ENCODE results near the gene FRG2. TPM values are rescaled to one million over a fixed set of nuclear protein-coding genes. Genes with fewer than 3 reads are reported as not detected.

FRG2 gene
- polyA plus RNA-seq, 2 of the 4 experiments (the other 2 are of a cell fraction), result not detected

GRCh38 chr4:190018201-190018920 is 8.7 kb downstream of the FRG2 start:
- no peak for FAIRE-seq
- H3K27ac ChIP-seq, result no peak overlapping the region
- DNase-seq (ENCODE audit: low read depth in 1 of 2, low spot score in 1 of 2), result no peak
- TF ChIP-seq NFE2L2 (conservative IDR thresholded peaks at IDR 0.05; ENCODE audit: low read length), result no peak
- H3K4me2 ChIP-seq, result no peak overlapping the region
- ATAC-seq, result no peak
- ChIA-PET CTCF (no interaction called here), POLR2A (no interaction called here)
- 71% methylated on average over 25 of the region's 38 CpGs for WGBS (ENCODE audit: missing lambda C conversion rate)
- H3K4me1 ChIP-seq, result no peaks in the 10 kb centered on the region
- no peaks in the 10 kb centered on the region for H3K9me3 ChIP-seq
- H3K4me3 ChIP-seq, result no peak overlapping the region

GRCh38 chr4:190017357-190018200 is 9.5 kb downstream of the FRG2 start:
- ATAC-seq (no peak), FAIRE-seq (no peak), DNase-seq (ENCODE audit: low read depth in 1 of 2, low spot score in 1 of 2) (no peak)
- Histone ChIP-seq H3K9me3 (no peaks in the 10 kb centered on the region), H3K4me2 (no peak overlapping the region), H3K4me1 (no peaks in the 10 kb centered on the region), H3K27ac (no peak overlapping the region), H3K4me3 (no peak overlapping the region)
- ChIA-PET POLR2A (no interaction called here), CTCF (no interaction called here)
- WGBS (ENCODE audit: missing lambda C conversion rate), result 87% methylated on average over 28 of the region's 62 CpGs
- no peak for TF ChIP-seq CBX2 (IDR thresholded peaks at IDR 0.05; ENCODE audit: borderline replicate concordance, low read depth)
- TF ChIP-seq ZNF302 (CRISPR knock-in tag; IDR thresholded peaks at IDR 0.05), result no peak
- TF ChIP-seq ESRRA (IDR thresholded peaks at IDR 0.05; ENCODE audit: borderline replicate concordance, low read length), result no peak
- no peak for TF ChIP-seq FOSB (CRISPR knock-in tag; IDR thresholded peaks at IDR 0.05)
- no peak for TF ChIP-seq POLR2A (IDR thresholded peaks at IDR 0.05; ENCODE audit: low read length)
- no peak for TF ChIP-seq HEYL (CRISPR knock-in tag; IDR thresholded peaks at IDR 0.05)
- no peak for TF ChIP-seq PBX3 (IDR thresholded peaks at IDR 0.05)
- TF ChIP-seq ATOH8 (CRISPR knock-in tag; IDR thresholded peaks at IDR 0.05; ENCODE audit: low read depth), result no peak
- TF ChIP-seq HOXB13 (CRISPR knock-in tag; IDR thresholded peaks at IDR 0.05; ENCODE audit: low read depth), result no peak
- TF ChIP-seq FOXS1 (CRISPR knock-in tag; IDR thresholded peaks at IDR 0.05), result no peak
- TF ChIP-seq HOXB5 (CRISPR knock-in tag; IDR thresholded peaks at IDR 0.05), result no peak
- no peak for TF ChIP-seq HOXA7 (CRISPR knock-in tag; IDR thresholded peaks at IDR 0.05)
- TF ChIP-seq MAZ (IDR thresholded peaks at IDR 0.05; ENCODE audit: borderline replicate concordance, low read depth, low read length), result no peak
- TF ChIP-seq SMC3 (IDR thresholded peaks at IDR 0.05), result no peak

- no peak overlapping the region for H3K4me3 ChIP-seq
- CTCF ChIA-PET, result no interaction called here
- no peak for DNase-seq (ENCODE audit: low read depth in 1 of 2, low spot score in 1 of 2)
- no peak for TF ChIP-seq JUN (IDR thresholded peaks at IDR 0.05)
- no peak for TF ChIP-seq ATOH8 (CRISPR knock-in tag; IDR thresholded peaks at IDR 0.05; ENCODE audit: low read depth)
- TF ChIP-seq CHD2 (IDR thresholded peaks at IDR 0.05; ENCODE audit: low read length, partially characterized antibody), result no peak
- TF ChIP-seq HEYL (CRISPR knock-in tag; IDR thresholded peaks at IDR 0.05), result no peak
- no peak for TF ChIP-seq EP300 (IDR thresholded peaks at IDR 0.05)
- no peak for TF ChIP-seq CBX2 (IDR thresholded peaks at IDR 0.05; ENCODE audit: borderline replicate concordance, low read depth)
- TF ChIP-seq RARB (CRISPR knock-in tag; IDR thresholded peaks at IDR 0.05), result no peak
- TF ChIP-seq CEBPB (IDR thresholded peaks at IDR 0.05), result no peak
- no peak for TF ChIP-seq GATA3 (IDR thresholded peaks at IDR 0.05; ENCODE audit: borderline replicate concordance)
- no peak overlapping the region for H3K4me2 ChIP-seq
- no peak for FAIRE-seq
- 74% methylated on average over 23 of the region's 43 CpGs for WGBS (ENCODE audit: missing lambda C conversion rate)
- H3K27ac ChIP-seq, result no peak overlapping the region
- no peaks in the 10 kb centered on the region for H3K9me3 ChIP-seq
- H3K4me1 ChIP-seq, result no peaks in the 10 kb centered on the region
- no peak for ATAC-seq
- POLR2A ChIA-PET, result no interaction called here
Measured at GRCh38 chr4:190016369-190017289, 10.4 kb downstream of the FRG2 start.

Measured in A549 (cell line).